ENCODE data around the gene GAL3ST2.

GRCh38 chr2:241808051-241808720 is 31.6 kb downstream of the GAL3ST2 start:
- no peak for TF ChIP-seq CTCF (conservative IDR thresholded peaks at IDR 0.05; ENCODE audit: low read depth, low read length)
- no peak for TF ChIP-seq EZH2phosphoT487 (IDR thresholded peaks at IDR 0.05; ENCODE audit: borderline replicate concordance, low read length)

Measured in PC-3 (cell line).